Measurements from ENCODE around the gene PRKN. TPM values are rescaled to one million over a fixed set of nuclear protein-coding genes. Genes with fewer than 3 reads are reported as not detected.

The PRKN gene
- polyA plus RNA-seq (2013, experiment 1 of 2) = 0.25 TPM
- polyA plus RNA-seq (2013, experiment 2 of 2) = 0.82 TPM

- Histone ChIP-seq H3K9me3 (ENCODE audit: insufficient read depth, low read depth, low read length) (no peaks in the 10 kb centered on the region), H3K27ac (ENCODE audit: low read depth, low read length) (peak within 1 kb of the TSS; percentile 32; the same call in 1 of the 2 replicates), H3K36me3 (ENCODE audit: insufficient read depth, low read length) (no peaks in the 10 kb centered on the region), H3K4me3 (ENCODE audit: low read length) (peak within 1 kb of the TSS; percentile 76), H3K27me3 (ENCODE audit: insufficient read depth, low read length) (peaks cover 6% of the 10 kb centered on the region; the same call in 1 of the 2 replicates), H3K4me1 (ENCODE audit: insufficient read depth, low read length) (peaks cover 3% of the 10 kb centered on the region), H3K9ac (ENCODE audit: low read depth, low read length) (peak within 1 kb of the TSS; percentile 58; the same call in 1 of the 2 replicates)
- WGBS = 1% methylated on average over 84 of the region's 84 CpGs
Measured at GRCh38 chr6:162727322-162728182, at the start of gene PRKN, which contains the start of gene PACRG. PRKN (minus strand) TSS chr6:162727766. PACRG (plus strand) TSS chr6:162727974.

GRCh38 chr6:162777091-162777490 is 49.5 kb upstream of the PRKN start:
- Histone ChIP-seq H3K4me3 (ENCODE audit: low read length) (no peak overlapping the region), H3K27ac (ENCODE audit: low read depth, low read length) (no peak overlapping the region), H3K36me3 (ENCODE audit: insufficient read depth, low read length) (no peaks in the 10 kb centered on the region), H3K9me3 (ENCODE audit: insufficient read depth, low read depth, low read length) (peaks cover 5% of the 10 kb centered on the region; the same call in 1 of the 2 replicates), H3K9ac (ENCODE audit: low read depth, low read length) (no peak overlapping the region), H3K4me1 (ENCODE audit: insufficient read depth, low read length) (no peaks in the 10 kb centered on the region), H3K27me3 (ENCODE audit: insufficient read depth, low read length) (no peaks in the 10 kb centered on the region)
- 95% methylated on average over 7 of the region's 7 CpGs for WGBS

GRCh38 chr6:162773996-162774395 is 46.4 kb upstream of the PRKN start:
- 99% methylated on average over 3 of the region's 3 CpGs for WGBS
- no peaks in the 10 kb centered on the region for H3K9me3 ChIP-seq (ENCODE audit: insufficient read depth, low read depth, low read length)
- H3K9ac ChIP-seq (ENCODE audit: low read depth, low read length) = no peak overlapping the region
- no peak overlapping the region for H3K27ac ChIP-seq (ENCODE audit: low read depth, low read length)
- H3K36me3 ChIP-seq (ENCODE audit: insufficient read depth, low read length) = no peaks in the 10 kb centered on the region
- H3K4me3 ChIP-seq (ENCODE audit: low read length) = no peak overlapping the region
- H3K27me3 ChIP-seq (ENCODE audit: insufficient read depth, low read length) = no peaks in the 10 kb centered on the region
- no peaks in the 10 kb centered on the region for H3K4me1 ChIP-seq (ENCODE audit: insufficient read depth, low read length)

- H3K27me3 ChIP-seq (ENCODE audit: insufficient read depth, low read length) = no peaks in the 10 kb centered on the region
- H3K36me3 ChIP-seq (ENCODE audit: insufficient read depth, low read length) = no peaks in the 10 kb centered on the region
- H3K9ac ChIP-seq (ENCODE audit: low read depth, low read length) = no peak overlapping the region
- no peaks in the 10 kb centered on the region for H3K4me1 ChIP-seq (ENCODE audit: insufficient read depth, low read length)
- no peaks in the 10 kb centered on the region for H3K9me3 ChIP-seq (ENCODE audit: insufficient read depth, low read depth, low read length)
- H3K27ac ChIP-seq (ENCODE audit: low read depth, low read length) = no peak overlapping the region
- H3K4me3 ChIP-seq (ENCODE audit: low read length) = no peak overlapping the region
Measured at GRCh38 chr6:162772466-162772865, 44.9 kb upstream of the PRKN start.

- Histone ChIP-seq H3K27ac (ENCODE audit: low read depth, low read length) (no peak overlapping the region), H3K36me3 (ENCODE audit: insufficient read depth, low read length) (no peaks in the 10 kb centered on the region), H3K4me3 (ENCODE audit: low read length) (no peak overlapping the region), H3K4me1 (ENCODE audit: insufficient read depth, low read length) (no peaks in the 10 kb centered on the region), H3K27me3 (ENCODE audit: insufficient read depth, low read length) (no peaks in the 10 kb centered on the region), H3K9ac (ENCODE audit: low read depth, low read length) (no peak overlapping the region), H3K9me3 (ENCODE audit: insufficient read depth, low read depth, low read length) (no peaks in the 10 kb centered on the region)
- 100% methylated on average over 1 of the region's 1 CpG for WGBS
Measured at GRCh38 chr6:162770955-162771354, 43.4 kb upstream of the PRKN start.

- Histone ChIP-seq H3K27me3 (ENCODE audit: insufficient read depth, low read length) (no peaks in the 10 kb centered on the region), H3K36me3 (ENCODE audit: insufficient read depth, low read length) (no peaks in the 10 kb centered on the region), H3K4me3 (ENCODE audit: low read length) (no peak overlapping the region), H3K9me3 (ENCODE audit: insufficient read depth, low read depth, low read length) (no peaks in the 10 kb centered on the region), H3K9ac (ENCODE audit: low read depth, low read length) (no peak overlapping the region), H3K4me1 (ENCODE audit: insufficient read depth, low read length) (no peaks in the 10 kb centered on the region), H3K27ac (ENCODE audit: low read depth, low read length) (no peak overlapping the region)
Measured at GRCh38 chr6:162770136-162770535, 42.6 kb upstream of the PRKN start.

GRCh38 chr6:162753775-162754174 is 26.2 kb upstream of the PRKN start:
- no peaks in the 10 kb centered on the region for H3K9me3 ChIP-seq (ENCODE audit: insufficient read depth, low read depth, low read length)
- H3K9ac ChIP-seq (ENCODE audit: low read depth, low read length) = no peak overlapping the region
- no peaks in the 10 kb centered on the region for H3K27me3 ChIP-seq (ENCODE audit: insufficient read depth, low read length)
- H3K36me3 ChIP-seq (ENCODE audit: insufficient read depth, low read length) = no peaks in the 10 kb centered on the region
- no peak overlapping the region for H3K4me3 ChIP-seq (ENCODE audit: low read length)
- no peaks in the 10 kb centered on the region for H3K4me1 ChIP-seq (ENCODE audit: insufficient read depth, low read length)
- H3K27ac ChIP-seq (ENCODE audit: low read depth, low read length) = no peak overlapping the region

GRCh38 chr6:162751211-162751859 is 23.8 kb upstream of the PRKN start:
- H3K36me3 ChIP-seq (ENCODE audit: insufficient read depth, low read length) = no peaks in the 10 kb centered on the region
- H3K9ac ChIP-seq (ENCODE audit: low read depth, low read length) = no peak overlapping the region
- no peaks in the 10 kb centered on the region for H3K27me3 ChIP-seq (ENCODE audit: insufficient read depth, low read length)
- H3K4me3 ChIP-seq (ENCODE audit: low read length) = no peak overlapping the region
- no peak overlapping the region for H3K27ac ChIP-seq (ENCODE audit: low read depth, low read length)
- H3K9me3 ChIP-seq (ENCODE audit: insufficient read depth, low read depth, low read length) = no peaks in the 10 kb centered on the region
- H3K4me1 ChIP-seq (ENCODE audit: insufficient read depth, low read length) = no peaks in the 10 kb centered on the region

- H3K27me3 ChIP-seq (ENCODE audit: insufficient read depth, low read length) = no peaks in the 10 kb centered on the region
- no peaks in the 10 kb centered on the region for H3K9me3 ChIP-seq (ENCODE audit: insufficient read depth, low read depth, low read length)
- H3K9ac ChIP-seq (ENCODE audit: low read depth, low read length) = no peak overlapping the region
- H3K4me3 ChIP-seq (ENCODE audit: low read length) = no peak overlapping the region
- no peaks in the 10 kb centered on the region for H3K36me3 ChIP-seq (ENCODE audit: insufficient read depth, low read length)
- H3K4me1 ChIP-seq (ENCODE audit: insufficient read depth, low read length) = no peaks in the 10 kb centered on the region
- WGBS = 70% methylated on average over 2 of the region's 3 CpGs
- H3K27ac ChIP-seq (ENCODE audit: low read depth, low read length) = no peak overlapping the region
Measured at GRCh38 chr6:162750776-162751175, 23.2 kb upstream of the PRKN start.

GRCh38 chr6:162736961-162737360 is 9.4 kb upstream of the PRKN start:
- Histone ChIP-seq H3K4me1 (ENCODE audit: insufficient read depth, low read length) (0 out of 2 replicates have a peak, but pooled peaks cover 3% of the 10 kb centered on the region), H3K9me3 (ENCODE audit: insufficient read depth, low read depth, low read length) (no peaks in the 10 kb centered on the region), H3K4me3 (ENCODE audit: low read length) (no peak overlapping the region), H3K9ac (ENCODE audit: low read depth, low read length) (no peak overlapping the region), H3K27ac (ENCODE audit: low read depth, low read length) (no peak overlapping the region), H3K27me3 (ENCODE audit: insufficient read depth, low read length) (no peaks in the 10 kb centered on the region), H3K36me3 (ENCODE audit: insufficient read depth, low read length) (no peaks in the 10 kb centered on the region)
- WGBS = 78% methylated on average over 1 of the region's 1 CpG

GRCh38 chr6:162733489-162733888 is 5.9 kb upstream of the PRKN start:
- Histone ChIP-seq H3K9ac (ENCODE audit: low read depth, low read length) (no peak overlapping the region), H3K4me3 (ENCODE audit: low read length) (no peak overlapping the region), H3K27ac (ENCODE audit: low read depth, low read length) (no peak overlapping the region), H3K36me3 (ENCODE audit: insufficient read depth, low read length) (no peaks in the 10 kb centered on the region), H3K27me3 (ENCODE audit: insufficient read depth, low read length) (no peaks in the 10 kb centered on the region), H3K4me1 (ENCODE audit: insufficient read depth, low read length) (0 out of 2 replicates have a peak, but pooled peaks cover 3% of the 10 kb centered on the region), H3K9me3 (ENCODE audit: insufficient read depth, low read depth, low read length) (no peaks in the 10 kb centered on the region)
- 78% methylated on average over 4 of the region's 4 CpGs for WGBS
